ENCODE measurements around the gene ANP32B.
"Not testable (repeated sequence)": the region's sequence is repeated elsewhere in the genome, so short reads cannot be mapped to it uniquely, and the experiment has no call there.

Gene ANP32B

GRCh38 chr9:97966493-97966892 lies 16.6 kb upstream of the ANP32B start:
- Histone ChIP-seq H3K4me3 (ENCODE audit: low read length) (no peak overlapping the region), H3K9me3 (ENCODE audit: control insufficient read depth, low read length) (no peaks in the 10 kb centered on the region), H3K4me1 (ENCODE audit: control insufficient read depth, insufficient read depth, low read length) (no peaks in the 10 kb centered on the region), H3K27me3 (ENCODE audit: control insufficient read depth, insufficient read depth, low read length) (no peaks in the 10 kb centered on the region), H3K36me3 (ENCODE audit: control insufficient read depth, insufficient read depth, low read length) (no peaks in the 10 kb centered on the region), H3K9ac (ENCODE audit: low read length) (no peak overlapping the region)

GRCh38 chr9:97969014-97969413 lies 14.1 kb upstream of the ANP32B start:
- Histone ChIP-seq H3K9ac (ENCODE audit: low read length) (no peak overlapping the region), H3K4me1 (ENCODE audit: control insufficient read depth, insufficient read depth, low read length) (no peaks in the 10 kb centered on the region), H3K4me3 (ENCODE audit: low read length) (no peak overlapping the region), H3K36me3 (ENCODE audit: control insufficient read depth, insufficient read depth, low read length) (no peaks in the 10 kb centered on the region), H3K27me3 (ENCODE audit: control insufficient read depth, insufficient read depth, low read length) (no peaks in the 10 kb centered on the region), H3K9me3 (ENCODE audit: control insufficient read depth, low read length) (no peaks in the 10 kb centered on the region)

- no peaks in the 10 kb centered on the region for H3K27me3 ChIP-seq (ENCODE audit: control insufficient read depth, insufficient read depth, low read length)
- H3K4me3 ChIP-seq (ENCODE audit: low read length) = no peak overlapping the region
- no peaks in the 10 kb centered on the region for H3K4me1 ChIP-seq (ENCODE audit: control insufficient read depth, insufficient read depth, low read length)
- H3K36me3 ChIP-seq (ENCODE audit: control insufficient read depth, insufficient read depth, low read length) = no peaks in the 10 kb centered on the region
- no peaks in the 10 kb centered on the region for H3K9me3 ChIP-seq (ENCODE audit: control insufficient read depth, low read length)
- H3K9ac ChIP-seq (ENCODE audit: low read length) = no peak overlapping the region
These were observed 13.0 kb upstream of the ANP32B start for GRCh38 chr9:97970165-97970564.

GRCh38 chr9:97972753-97973152 lies 10.4 kb upstream of the ANP32B start:
- no peak overlapping the region for H3K4me3 ChIP-seq (ENCODE audit: low read length)
- no peaks in the 10 kb centered on the region for H3K36me3 ChIP-seq (ENCODE audit: control insufficient read depth, insufficient read depth, low read length)
- no peaks in the 10 kb centered on the region for H3K27me3 ChIP-seq (ENCODE audit: control insufficient read depth, insufficient read depth, low read length)
- H3K9ac ChIP-seq (ENCODE audit: low read length) = no peak overlapping the region
- H3K4me1 ChIP-seq (ENCODE audit: control insufficient read depth, insufficient read depth, low read length) = no peaks in the 10 kb centered on the region
- H3K9me3 ChIP-seq (ENCODE audit: control insufficient read depth, low read length) = no peaks in the 10 kb centered on the region

GRCh38 chr9:97975376-97975775 lies 7.8 kb upstream of the ANP32B start:
- Histone ChIP-seq H3K4me3 (ENCODE audit: low read length) (no peak overlapping the region), H3K36me3 (ENCODE audit: control insufficient read depth, insufficient read depth, low read length) (no peaks in the 10 kb centered on the region), H3K4me1 (ENCODE audit: control insufficient read depth, insufficient read depth, low read length) (no peaks in the 10 kb centered on the region), H3K27me3 (ENCODE audit: control insufficient read depth, insufficient read depth, low read length) (no peaks in the 10 kb centered on the region), H3K9ac (ENCODE audit: low read length) (no peak overlapping the region), H3K9me3 (ENCODE audit: control insufficient read depth, low read length) (no peaks in the 10 kb centered on the region)

- not testable (repeated sequence) for H3K36me3 ChIP-seq (ENCODE audit: control insufficient read depth, insufficient read depth, low read length); H3K9me3 ChIP-seq (ENCODE audit: control insufficient read depth, low read length); H3K4me1 ChIP-seq (ENCODE audit: control insufficient read depth, insufficient read depth, low read length); H3K9ac ChIP-seq (ENCODE audit: low read length); H3K4me3 ChIP-seq (ENCODE audit: low read length); H3K27me3 ChIP-seq (ENCODE audit: control insufficient read depth, insufficient read depth, low read length)
These were observed 6.5 kb upstream of the ANP32B start for GRCh38 chr9:97976633-97977032.

GRCh38 chr9:97978371-97979130 lies 4.6 kb upstream of the ANP32B start:
- Histone ChIP-seq H3K36me3 (ENCODE audit: control insufficient read depth, insufficient read depth, low read length) (no peaks in the 10 kb centered on the region), H3K27me3 (ENCODE audit: control insufficient read depth, insufficient read depth, low read length) (no peaks in the 10 kb centered on the region), H3K4me3 (ENCODE audit: low read length) (no peak overlapping the region), H3K9ac (ENCODE audit: low read length) (no peak overlapping the region), H3K9me3 (ENCODE audit: control insufficient read depth, low read length) (no peaks in the 10 kb centered on the region), H3K4me1 (ENCODE audit: control insufficient read depth, insufficient read depth, low read length) (peaks cover 8% of the 10 kb centered on the region)

GRCh38 chr9:97979788-97980478 lies 3.2 kb upstream of the ANP32B start:
- no peaks in the 10 kb centered on the region for H3K9me3 ChIP-seq (ENCODE audit: control insufficient read depth, low read length)
- H3K9ac ChIP-seq (ENCODE audit: low read length) = no peak overlapping the region
- no peak overlapping the region for H3K4me3 ChIP-seq (ENCODE audit: low read length)
- H3K36me3 ChIP-seq (ENCODE audit: control insufficient read depth, insufficient read depth, low read length) = no peaks in the 10 kb centered on the region
- H3K4me1 ChIP-seq (ENCODE audit: control insufficient read depth, insufficient read depth, low read length) = peaks cover 8% of the 10 kb centered on the region
- no peaks in the 10 kb centered on the region for H3K27me3 ChIP-seq (ENCODE audit: control insufficient read depth, insufficient read depth, low read length)

GRCh38 chr9:97980479-97980803 lies 2.7 kb upstream of the ANP32B start:
- H3K4me3 ChIP-seq (ENCODE audit: low read length) = no peak overlapping the region
- peaks cover 12% of the 10 kb centered on the region for H3K4me1 ChIP-seq (ENCODE audit: control insufficient read depth, insufficient read depth, low read length)
- no peak overlapping the region for H3K9ac ChIP-seq (ENCODE audit: low read length)
- no peaks in the 10 kb centered on the region for H3K27me3 ChIP-seq (ENCODE audit: control insufficient read depth, insufficient read depth, low read length)
- no peaks in the 10 kb centered on the region for H3K36me3 ChIP-seq (ENCODE audit: control insufficient read depth, insufficient read depth, low read length)
- H3K9me3 ChIP-seq (ENCODE audit: control insufficient read depth, low read length) = no peaks in the 10 kb centered on the region

- H3K4me3 ChIP-seq (ENCODE audit: low read length) = no peak overlapping the region
- peaks cover 18% of the 10 kb centered on the region for H3K4me1 ChIP-seq (ENCODE audit: control insufficient read depth, insufficient read depth, low read length)
- H3K36me3 ChIP-seq (ENCODE audit: control insufficient read depth, insufficient read depth, low read length) = no peaks in the 10 kb centered on the region
- H3K27me3 ChIP-seq (ENCODE audit: control insufficient read depth, insufficient read depth, low read length) = no peaks in the 10 kb centered on the region
- no peak overlapping the region for H3K9ac ChIP-seq (ENCODE audit: low read length)
- H3K9me3 ChIP-seq (ENCODE audit: control insufficient read depth, low read length) = no peaks in the 10 kb centered on the region
These were observed 2.0 kb upstream of the ANP32B start for GRCh38 chr9:97980918-97981845.

- Histone ChIP-seq H3K27me3 (ENCODE audit: control insufficient read depth, insufficient read depth, low read length) (no peaks in the 10 kb centered on the region), H3K9me3 (ENCODE audit: control insufficient read depth, low read length) (no peaks in the 10 kb centered on the region), H3K36me3 (ENCODE audit: control insufficient read depth, insufficient read depth, low read length) (no peaks in the 10 kb centered on the region), H3K4me1 (ENCODE audit: control insufficient read depth, insufficient read depth, low read length) (peaks cover 20% of the 10 kb centered on the region), H3K4me3 (ENCODE audit: low read length) (peak overlapping the region; percentile 67), H3K9ac (ENCODE audit: low read length) (peak overlapping the region; percentile 88)
These were observed 1.1 kb upstream of the ANP32B start for GRCh38 chr9:97981846-97982682.
